GM19372 (cell line): ENCODE results near the gene ACTR2.
"Not testable (repeated sequence)": the region's sequence is repeated elsewhere in the genome, so short reads cannot be mapped to it uniquely, and the experiment has no call there.

Experiments used
- ATAC-seq: cut with Tn5 transposase; IDR thresholded peaks from one replicate; pipeline ENCODE4 v1.9.1; 2021; ENCODE audit warnings: mild to moderate bottlenecking, low read depth, moderate library complexity; ENCODE audit not compliant: unreplicated experiment

Gene ACTR2

DNA sequence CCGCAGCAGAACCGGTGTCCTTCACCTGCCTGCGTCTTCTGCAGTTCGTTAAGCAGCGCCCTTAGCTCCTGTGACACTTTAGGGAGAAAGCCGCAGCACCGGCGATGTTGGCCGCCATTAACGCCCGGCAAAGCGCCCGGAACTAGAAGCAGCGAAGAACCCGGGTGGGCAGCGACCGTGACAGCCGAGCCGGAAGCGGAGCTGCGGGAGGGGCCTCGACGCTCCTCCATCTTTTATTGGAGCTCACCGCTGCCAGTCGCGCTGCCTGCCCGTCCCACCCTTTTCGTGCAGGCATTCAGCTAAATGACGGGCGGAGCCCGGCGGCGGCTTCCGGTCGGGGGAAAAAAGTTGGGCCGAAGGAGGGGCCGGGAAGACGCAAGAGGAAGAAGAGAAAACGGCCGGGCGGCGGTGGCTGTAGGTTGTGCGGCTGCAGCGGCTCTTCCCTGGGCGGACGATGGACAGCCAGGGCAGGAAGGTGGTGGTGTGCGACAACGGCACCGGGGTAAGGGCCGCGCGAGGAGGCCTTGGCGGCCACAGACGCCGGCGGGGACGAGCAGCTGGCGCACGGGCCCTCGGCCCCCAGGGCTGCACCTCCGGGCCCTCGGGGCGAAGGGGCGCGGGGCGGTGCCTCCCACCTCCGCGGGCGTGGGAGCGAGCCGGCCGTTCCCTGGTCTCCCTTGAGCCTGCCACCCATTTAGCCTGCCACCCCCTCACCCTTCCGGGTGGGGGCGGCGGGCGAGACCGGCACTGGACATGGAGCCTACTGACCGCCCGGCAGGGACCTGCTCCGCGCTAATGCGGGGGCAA lies at the start of gene ACTR2:
Gene ACTR2, plus strand, starts transcription at position 376 of the 807 bp plus-strand sequence. Its CDS starts 79 bp downstream, at position 455.
- ATAC-seq, result peak; percentile 84

DNA sequence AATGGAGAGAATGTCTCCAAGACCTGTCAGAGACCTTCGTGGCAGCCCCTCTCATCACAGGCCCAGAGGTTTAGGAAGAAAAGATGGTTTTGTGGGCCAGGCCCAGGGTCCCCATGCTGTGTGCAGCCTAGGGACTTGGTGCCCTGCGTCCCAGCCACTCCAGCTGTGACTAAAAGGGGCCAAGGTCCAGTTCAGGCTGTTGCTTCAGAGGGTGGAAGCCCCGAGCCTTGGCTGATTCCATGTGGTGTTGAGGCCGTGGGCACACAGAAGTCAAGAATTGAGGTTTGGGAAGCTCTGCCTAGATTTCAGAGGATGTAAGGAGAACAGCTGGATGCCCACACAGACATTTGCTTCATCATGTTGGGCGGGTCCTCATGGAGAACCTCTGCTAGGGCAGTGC lies 45.1 kb upstream of the ACTR2 start:
- no peak for ATAC-seq

DNA sequence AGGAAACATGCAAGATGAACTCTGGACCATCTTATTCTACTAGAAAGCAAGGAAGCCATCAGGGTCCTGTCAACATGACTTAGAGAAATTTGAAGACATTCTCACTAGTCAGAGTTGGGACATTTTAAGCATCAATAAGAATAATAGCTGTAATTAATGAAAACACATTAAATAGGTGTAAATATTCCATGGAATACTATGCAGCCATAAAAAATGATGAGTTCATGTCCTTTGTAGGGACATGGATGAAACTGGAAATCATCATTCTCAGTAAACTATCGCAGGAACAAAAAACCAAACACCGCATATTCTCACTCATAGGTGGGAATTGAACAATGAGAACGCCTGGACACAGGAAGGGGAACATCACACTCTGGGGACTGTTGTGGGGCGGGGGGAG lies 44.2 kb upstream of the ACTR2 start:
- ATAC-seq, result not testable (repeated sequence)

DNA sequence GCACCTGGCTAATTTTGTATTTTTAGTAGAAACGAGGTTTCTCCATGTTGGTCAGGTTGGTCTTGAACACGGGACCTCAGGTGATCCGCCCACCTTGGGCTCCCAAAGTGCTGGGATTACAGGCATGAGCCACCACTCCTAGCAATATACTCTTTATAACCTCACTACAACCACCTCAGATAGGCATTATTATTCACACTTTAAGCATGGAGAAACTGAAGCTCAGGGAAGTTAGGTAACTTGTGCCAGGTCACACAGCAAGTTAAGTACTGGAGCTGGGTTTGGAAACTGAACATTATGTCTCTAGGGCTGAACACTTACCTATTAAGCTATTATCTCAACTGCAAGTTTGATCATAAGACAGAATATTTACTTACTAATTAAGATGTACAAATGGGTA lies 42.6 kb upstream of the ACTR2 start:
- ATAC-seq, result no peak

DNA sequence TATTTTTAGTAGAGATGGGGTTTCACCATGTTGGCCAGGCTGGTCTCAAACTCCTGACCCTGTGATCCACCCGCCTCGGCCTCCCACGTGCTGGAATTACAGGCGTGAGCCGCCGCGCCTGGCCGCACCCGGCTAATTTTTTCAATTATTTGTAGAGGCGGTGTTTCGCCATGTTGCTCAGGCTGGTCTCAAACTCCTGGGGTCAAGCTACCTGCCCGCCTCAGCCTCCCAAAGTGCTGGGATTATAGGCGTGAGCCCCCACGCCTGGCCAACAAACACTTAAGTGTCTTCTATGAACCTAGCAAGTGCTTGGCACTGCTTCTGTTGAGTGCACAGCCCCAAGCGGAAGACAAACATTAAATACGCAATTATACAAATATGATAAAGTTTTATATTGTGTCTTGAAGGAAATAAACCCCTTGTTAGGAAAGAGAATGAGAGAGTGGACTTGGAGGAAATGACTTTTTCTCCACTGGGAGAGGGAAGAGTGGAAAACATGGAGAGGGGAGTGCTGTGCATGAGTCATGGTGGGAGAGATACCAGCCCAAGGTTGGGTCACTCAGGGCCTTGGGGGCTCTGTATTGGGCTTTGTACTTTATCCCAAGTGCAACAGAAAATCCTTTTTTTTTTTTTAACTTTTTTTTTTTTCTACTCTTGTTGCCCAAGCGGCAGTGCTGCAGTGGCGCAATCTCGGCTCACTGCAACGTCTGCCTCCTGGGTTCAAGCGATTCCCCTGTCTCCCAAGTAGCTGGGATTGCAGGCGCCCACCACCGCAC lies 41.4 kb upstream of the ACTR2 start:
- no peak for ATAC-seq

DNA sequence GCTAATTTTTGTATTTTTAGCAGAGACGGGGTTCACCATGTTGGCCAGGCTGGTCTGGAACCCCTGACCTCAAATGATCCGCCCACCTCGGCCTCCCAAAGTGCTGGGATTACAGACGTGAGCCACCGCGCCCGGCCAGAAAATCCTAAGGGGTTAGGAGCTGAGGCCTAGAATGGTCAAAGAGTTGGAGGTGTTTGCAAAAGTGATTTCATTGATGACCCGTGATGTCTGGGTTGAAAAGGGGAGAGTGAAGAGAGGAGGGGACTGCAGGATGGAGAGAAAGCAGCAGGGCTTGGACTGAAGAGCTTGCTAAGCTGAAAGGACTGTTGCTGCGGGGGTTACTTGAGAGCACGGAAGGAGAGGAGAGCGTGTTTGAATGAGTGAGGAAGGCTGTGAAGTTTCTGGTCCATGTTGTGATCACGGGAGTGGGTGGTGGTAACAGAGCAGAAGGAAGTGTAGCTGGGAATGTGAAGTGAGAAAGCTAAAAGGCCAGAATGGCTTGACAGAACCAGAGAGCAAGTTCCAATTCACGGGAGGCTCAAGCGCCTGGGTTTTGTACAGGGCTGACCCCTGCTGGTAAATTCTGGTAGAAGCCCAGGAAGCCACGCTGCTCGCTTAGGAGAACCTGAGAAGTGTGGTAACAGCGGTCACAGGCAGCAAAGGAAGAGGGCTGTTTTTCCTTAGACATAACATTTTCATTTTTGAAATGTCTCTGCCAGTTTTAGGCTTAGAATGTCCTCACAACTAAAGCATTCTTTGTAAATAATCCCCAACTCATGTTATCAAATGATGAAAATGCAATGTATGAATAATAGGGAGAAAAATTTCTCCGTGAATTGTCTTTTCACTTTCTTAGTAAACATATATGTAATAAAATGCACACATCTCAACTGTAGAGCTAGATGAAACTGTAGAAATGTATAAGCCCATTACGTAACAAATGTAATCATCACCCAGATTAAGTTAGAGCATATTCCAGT lies 40.5 kb upstream of the ACTR2 start:
- no peak for ATAC-seq

DNA sequence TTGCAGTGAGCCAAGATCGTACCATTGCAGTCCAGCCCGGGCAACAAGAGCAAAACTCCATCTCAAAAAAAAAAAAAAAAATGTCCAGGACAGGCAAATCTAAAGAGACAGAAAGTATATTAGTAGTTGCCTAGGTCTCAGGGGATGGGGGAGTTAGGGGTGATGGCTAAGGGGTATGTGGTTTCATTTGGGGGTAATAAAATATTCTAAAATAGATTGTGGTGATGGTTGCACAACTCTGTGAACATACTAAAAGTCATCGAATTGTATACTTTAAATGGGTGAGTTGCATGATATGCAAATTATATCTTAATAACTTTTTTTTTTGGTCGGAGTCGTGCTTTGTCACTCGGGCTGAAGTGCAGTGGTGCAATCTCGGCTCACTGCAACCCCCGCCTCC lies 34.2 kb upstream of the ACTR2 start:
- ATAC-seq, result no peak

DNA sequence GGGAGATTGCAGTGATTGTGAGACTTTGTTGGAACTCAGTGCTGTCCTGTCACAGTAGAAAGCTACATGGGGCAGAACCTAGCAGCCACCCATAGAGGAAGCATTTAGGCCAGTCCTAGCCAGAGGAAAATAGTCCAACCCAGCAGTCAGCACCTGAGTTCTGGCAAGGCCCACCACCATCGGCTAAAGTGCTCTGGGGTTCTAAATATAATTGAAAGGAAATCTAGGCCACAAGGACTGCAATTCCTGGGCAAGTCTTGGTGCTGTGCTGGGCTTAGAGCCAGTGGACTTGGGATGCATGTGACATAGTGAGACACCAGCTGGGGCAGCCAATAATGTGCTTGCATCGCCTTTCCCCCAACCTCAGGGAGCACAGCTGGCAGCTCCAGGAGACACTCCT lies 28.9 kb upstream of the ACTR2 start:
- ATAC-seq, result no peak

DNA sequence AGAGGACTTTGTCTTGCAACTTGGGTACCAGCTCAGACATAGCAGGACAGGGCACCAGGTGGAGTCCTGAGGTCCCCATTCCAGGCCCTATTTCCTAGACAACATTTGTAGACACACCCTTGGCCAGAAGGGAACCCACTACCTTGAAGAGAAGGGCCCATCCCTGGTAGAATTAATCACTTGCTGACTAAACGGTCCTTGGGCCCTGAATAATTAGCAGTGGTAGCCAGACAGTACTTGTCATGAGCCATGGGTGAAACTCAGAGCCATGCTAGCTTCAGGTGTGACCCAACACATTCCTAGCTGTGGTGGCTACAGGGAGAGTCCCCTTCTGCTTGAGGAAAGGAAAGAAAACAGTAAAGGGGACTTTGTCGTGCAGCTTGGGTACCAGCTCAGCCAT lies 28.5 kb upstream of the ACTR2 start:
- ATAC-seq, result no peak

DNA sequence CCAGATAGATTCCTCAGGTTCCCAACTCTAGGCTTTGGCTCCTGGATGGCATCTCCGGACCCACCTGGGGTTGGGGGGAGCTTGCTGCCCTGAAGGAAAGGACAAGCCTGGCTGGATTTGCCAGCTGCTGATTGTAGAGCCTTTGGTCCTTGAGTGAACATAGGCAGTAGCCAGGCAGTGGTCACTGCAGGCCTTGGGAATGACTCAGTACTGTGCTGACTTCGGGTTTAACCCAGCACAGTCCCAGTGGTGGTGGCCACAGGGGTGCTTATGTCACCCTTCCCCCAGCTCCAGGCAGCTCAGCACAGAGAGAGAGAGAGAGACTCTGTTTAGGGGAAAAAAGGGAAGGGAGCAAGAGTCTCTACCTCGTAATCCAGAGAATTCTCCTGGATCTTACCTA lies 27.7 kb upstream of the ACTR2 start:
- ATAC-seq, result no peak

DNA sequence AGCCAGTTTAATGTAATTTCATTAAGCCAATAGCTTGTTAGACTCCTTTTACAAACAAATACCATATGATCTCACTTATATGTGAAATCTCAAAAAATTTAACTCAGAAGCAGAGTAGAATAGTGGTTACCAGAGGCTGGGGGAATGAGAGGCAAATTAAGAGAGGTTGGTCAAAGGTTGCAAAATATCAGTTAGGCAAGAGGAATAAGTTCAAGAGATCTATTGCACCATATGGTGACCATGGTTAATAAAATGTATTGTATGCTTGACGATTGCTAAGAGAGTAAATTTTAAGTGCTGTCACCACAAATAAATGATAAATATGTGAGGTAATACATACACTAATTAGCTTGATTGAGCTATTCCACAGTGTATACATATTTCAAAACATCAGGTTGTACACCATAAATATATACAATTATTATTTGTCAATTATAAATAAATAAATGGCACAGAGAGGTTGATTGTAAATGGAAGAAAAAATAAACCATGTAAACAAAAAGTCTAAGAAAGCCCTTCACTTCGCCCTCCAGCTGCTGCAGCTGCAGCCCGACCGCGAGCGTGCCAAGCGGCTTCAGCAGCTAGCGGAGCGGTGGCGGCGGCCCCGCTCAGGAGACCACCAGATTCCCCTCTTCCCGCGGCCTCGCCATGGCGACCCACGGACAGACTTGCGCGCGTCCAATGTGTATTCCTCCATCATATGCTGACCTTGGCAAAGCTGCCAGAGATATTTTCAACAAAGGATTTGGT lies 23.0 kb upstream of the ACTR2 start:
- ATAC-seq, result no peak

DNA sequence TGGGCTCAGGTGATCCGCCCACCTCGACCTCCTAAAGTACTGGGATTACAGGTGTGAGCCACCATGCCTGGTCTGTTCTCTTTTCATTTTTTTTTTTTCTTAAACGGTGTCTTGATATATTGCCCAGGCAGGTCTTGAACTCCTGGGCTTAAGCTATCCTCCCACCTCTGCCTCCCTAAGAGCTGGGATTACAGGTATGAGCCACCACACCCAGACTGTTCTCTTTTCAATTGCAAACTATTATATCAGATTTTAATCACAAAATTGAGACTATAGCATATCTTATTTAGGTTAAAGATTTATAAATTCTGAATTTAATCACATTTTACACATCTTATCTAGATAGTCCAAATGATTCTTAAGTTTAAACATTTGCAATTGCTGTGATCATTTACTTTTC lies 15.5 kb upstream of the ACTR2 start:
- ATAC-seq, result no peak

DNA sequence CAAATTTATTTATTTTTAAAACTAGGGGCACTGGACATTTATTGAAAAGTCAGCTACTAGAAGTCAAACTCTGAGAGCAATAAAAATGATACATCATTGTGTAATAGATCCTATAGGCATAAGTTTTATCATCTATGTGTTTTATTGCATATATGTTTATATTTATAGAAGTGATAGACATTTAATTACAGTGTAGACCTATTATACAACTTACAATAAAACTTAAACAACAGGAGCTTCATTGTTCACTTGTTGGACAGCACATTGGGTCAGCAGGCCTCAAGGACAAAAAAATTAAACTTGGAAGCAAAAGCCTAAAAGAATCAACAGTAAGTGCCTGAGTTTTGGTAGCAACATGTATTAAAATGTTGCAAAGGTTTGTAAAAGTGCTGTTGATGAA lies 15.0 kb upstream of the ACTR2 start:
- no peak for ATAC-seq

DNA sequence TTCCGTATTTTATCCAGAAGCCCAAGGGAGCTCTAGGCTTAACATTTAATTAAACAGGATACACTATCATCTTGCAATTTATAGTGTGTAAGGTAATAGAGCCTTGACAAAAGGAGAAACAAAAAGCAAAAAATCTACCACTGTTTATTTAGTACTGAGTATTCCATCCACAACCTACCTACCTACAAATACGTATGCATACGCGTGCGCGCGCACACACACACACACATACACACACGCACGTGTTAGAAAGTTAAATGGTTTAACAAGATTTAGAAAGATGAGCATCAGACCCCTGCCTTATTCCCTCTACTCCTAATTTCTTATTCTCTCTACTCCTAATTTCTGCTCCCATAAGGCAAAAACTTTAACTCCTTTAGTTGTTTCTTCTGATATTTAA lies 14.6 kb upstream of the ACTR2 start:
- ATAC-seq, result no peak

DNA sequence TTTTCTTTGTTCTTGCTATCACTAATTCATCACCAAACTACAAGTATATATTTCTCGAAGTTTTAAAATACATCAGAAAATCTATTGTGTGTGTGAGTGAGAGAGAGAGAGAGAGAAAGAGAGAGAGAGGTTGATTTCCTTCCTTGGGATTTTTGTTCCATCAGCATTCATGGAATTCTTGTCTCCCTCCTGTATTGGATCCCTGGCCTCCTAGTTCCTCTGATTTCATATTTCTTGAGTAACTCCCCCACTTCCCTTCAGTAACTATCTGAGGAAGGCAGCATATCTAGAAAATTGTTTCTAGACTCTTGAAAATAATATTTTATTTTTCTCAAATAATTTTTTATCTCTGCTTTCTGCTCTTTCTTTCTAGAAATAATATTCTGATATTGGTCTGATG lies 13.3 kb upstream of the ACTR2 start:
- ATAC-seq, result no peak

DNA sequence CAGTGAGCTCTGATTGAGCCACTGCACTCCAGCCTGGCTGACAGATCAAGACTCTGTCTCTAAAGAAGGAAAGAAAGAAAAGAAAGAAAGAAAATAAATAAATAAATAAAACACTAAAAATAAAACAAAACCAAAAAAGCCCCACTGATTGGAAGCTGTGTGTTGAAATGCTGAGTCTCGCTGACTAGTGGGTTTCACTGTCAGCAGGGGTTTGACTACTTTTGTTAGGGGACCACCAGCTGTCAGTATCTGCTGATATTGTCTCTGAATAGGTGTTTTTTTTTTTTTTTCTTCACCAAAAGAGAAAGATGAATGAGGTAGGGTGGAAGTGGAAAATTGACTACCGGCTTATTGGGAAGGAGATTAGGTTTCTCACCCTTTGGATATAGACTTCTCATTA lies 12.8 kb upstream of the ACTR2 start:
- no peak for ATAC-seq

DNA sequence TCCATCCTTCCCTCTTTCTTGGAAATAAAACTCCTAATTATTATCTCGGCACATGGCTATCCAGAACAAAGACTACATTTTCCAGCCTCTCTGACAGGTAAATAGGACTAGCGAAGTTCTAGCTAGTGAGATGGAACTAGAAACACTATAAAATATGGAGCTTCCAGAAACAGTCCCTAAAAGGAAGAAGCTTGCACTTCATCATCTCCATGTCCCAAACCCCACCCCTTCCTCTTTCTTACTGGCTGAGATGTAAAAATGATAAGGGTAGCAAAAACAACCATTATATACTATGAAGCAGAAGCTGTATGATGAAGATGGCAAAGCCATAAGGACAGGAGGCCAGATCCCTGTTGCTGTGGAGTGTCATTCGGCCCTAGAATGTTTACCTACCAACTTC lies 11.7 kb upstream of the ACTR2 start:
- no peak for ATAC-seq

DNA sequence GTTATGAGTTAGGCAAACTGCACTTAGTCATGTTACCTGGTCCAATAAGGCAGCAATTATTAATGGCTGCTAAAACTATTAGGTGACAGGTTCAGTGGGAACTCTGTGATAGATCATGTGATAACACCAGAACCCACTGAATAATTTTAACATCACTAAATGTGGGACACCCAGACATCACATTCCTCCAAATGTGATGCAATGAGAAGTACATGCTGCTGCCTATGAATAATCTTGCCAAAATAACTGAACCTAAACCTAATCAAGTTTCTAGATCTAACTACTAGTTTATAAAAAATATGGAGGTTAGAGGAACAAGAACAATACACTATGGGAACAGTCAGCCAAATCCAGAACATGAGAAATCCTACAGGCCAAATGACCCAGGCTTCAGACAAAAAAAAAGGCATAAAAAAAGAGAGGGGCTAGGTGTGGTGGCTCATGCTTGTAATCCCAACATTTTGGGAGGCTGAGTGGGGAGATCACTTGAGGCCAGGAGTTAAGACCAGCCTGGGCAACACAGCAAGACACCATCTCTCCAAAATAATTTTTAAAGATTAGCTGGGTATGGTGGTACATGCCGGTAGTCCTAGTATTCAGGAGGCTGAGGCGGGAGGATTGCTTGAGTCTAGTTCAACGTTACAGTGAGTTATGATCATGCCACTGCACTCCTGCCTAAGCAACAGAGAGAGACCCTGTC lies 7.0 kb upstream of the ACTR2 start:
- no peak for ATAC-seq

DNA sequence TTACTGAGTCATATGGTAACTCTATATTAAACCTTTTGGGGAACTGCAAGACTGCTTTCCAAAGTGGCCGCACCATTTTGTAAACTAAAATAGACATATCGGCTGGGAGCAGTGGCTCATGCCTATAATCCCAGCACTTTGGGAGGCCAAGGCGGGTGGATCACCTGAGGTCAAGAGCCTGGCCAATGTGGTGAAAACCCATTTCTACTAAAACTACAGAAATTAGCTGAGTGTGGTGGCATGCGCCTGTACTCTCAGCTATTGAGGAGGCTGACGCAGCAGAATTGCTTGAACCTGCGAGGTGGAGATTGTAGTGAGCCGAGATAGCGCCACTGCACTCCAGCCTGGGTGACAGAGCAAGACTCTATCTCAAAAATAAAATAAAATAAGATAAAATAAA lies 6.4 kb upstream of the ACTR2 start:
- ATAC-seq, result not testable (repeated sequence)
